GM23338 (cell line): Measurements from ENCODE around the gene DNMT1. TPM values are rescaled to one million over a fixed set of nuclear protein-coding genes. Genes with fewer than 3 reads are reported as not detected.

Source experiments
- ATAC-seq: fragments of 200-7000 bp; cut with Tn5 transposase; 3 replicates; pipeline ENCODE4 v1.9.1; 2020
- DNase-seq: peaks from one replicate; pipeline ENCODE4 v3.0.0-alpha.2; 2015; ENCODE audit warnings: low spot score
- H2AFZ ChIP-seq: fragments of 200-600 bp; sonication (generic); 2 replicates; pipeline ENCODE4 v1.8.0; 2016; ENCODE audit warnings: antibody characterized with exemption, mild to moderate bottlenecking, moderate library complexity
- H3F3A ChIP-seq: fragments of 200-600 bp; sonication (generic); replicated peaks from 2 replicates; pipeline ENCODE4 v1.8.0; 2017; ENCODE audit warnings: antibody characterized with exemption, mixed run types, low read depth
- H3K27ac ChIP-seq: fragments of 200-600 bp; sonication (generic); 2 replicates; pipeline ENCODE4 v1.6.1; 2016; ENCODE audit warnings: low read depth
- H3K27me3 ChIP-seq: fragments of 200-600 bp; sonication (generic); 2 replicates; pipeline ENCODE4 v1.8.0; 2016; ENCODE audit warnings: mild to moderate bottlenecking, mixed run types, moderate library complexity; ENCODE audit not compliant: insufficient read depth
- H3K36me3 ChIP-seq: fragments of 200-600 bp; sonication (generic); 2 replicates; pipeline ENCODE4 v1.8.0; 2016; ENCODE audit warnings: mild to moderate bottlenecking; ENCODE audit not compliant: insufficient read depth
- H3K4me1 ChIP-seq: fragments of 200-600 bp; sonication (generic); 2 replicates; pipeline ENCODE4 v1.8.0; 2016; ENCODE audit warnings: mild to moderate bottlenecking, moderate library complexity; ENCODE audit not compliant: insufficient read depth
- H3K4me2 ChIP-seq: fragments of 200-600 bp; sonication (generic); 2 replicates; pipeline ENCODE4 v1.7.1; 2017; ENCODE audit warnings: mixed run types
- H3K4me3 ChIP-seq: fragments of 200-600 bp; sonication (generic); 2 replicates; pipeline ENCODE4 v1.6.1; 2016; ENCODE audit warnings: mixed run types
- H3K79me2 ChIP-seq: fragments of 200-600 bp; sonication (generic); replicated peaks from 2 replicates; pipeline ENCODE4 v1.8.0; 2017; ENCODE audit warnings: mild to moderate bottlenecking; ENCODE audit not compliant: insufficient read depth
- H3K9me2 ChIP-seq: fragments of 200-600 bp; sonication (generic); 2 replicates; pipeline ENCODE4 v1.8.0; 2017; ENCODE audit not compliant: insufficient read depth
- H4K20me1 ChIP-seq: fragments of 200-600 bp; sonication (generic); replicated peaks from 2 replicates; pipeline ENCODE4 v1.8.0; 2017; ENCODE audit warnings: mild to moderate bottlenecking; ENCODE audit not compliant: insufficient read depth
- H3K27ac Mint-ChIP-seq: 2 replicates; pipeline ENCODE4 v1.8.0; 2020; ENCODE audit warnings: inconsistent platforms, mild to moderate bottlenecking, moderate library complexity, mixed read lengths
- H3K27me3 Mint-ChIP-seq: 3 replicates; pipeline ENCODE4 v1.8.0; 2022; ENCODE audit warnings: low read depth, mild to moderate bottlenecking, moderate library complexity, mixed read lengths, inconsistent platforms; ENCODE audit not compliant: insufficient read depth, poor library complexity
- H3K36me3 Mint-ChIP-seq: 3 replicates; pipeline ENCODE4 v1.8.0; 2021; ENCODE audit warnings: low read depth, mild to moderate bottlenecking, inconsistent platforms, moderate library complexity, mixed read lengths
- H3K4me1 Mint-ChIP-seq: 3 replicates; pipeline ENCODE4 v1.8.0; 2020; ENCODE audit warnings: mild to moderate bottlenecking, inconsistent platforms, mixed read lengths
- H3K4me3 Mint-ChIP-seq: 3 replicates; pipeline ENCODE4 v1.8.0; 2021; ENCODE audit warnings: moderate library complexity, mild to moderate bottlenecking, inconsistent platforms, mixed read lengths
- H3K9me3 Mint-ChIP-seq: 3 replicates; pipeline ENCODE4 v1.8.0; 2020; ENCODE audit warnings: moderate library complexity, mild to moderate bottlenecking, inconsistent platforms, mixed read lengths
- POLR2AphosphoS5 ChIP-seq: IDR thresholded peaks from 2 replicates; pipeline ENCODE4 v1.6.1; 2016; ENCODE audit warnings: antibody characterized with exemption, low read depth
- STAT1 ChIP-seq: IDR thresholded peaks from one replicate; pipeline ENCODE4 v1.6.1; 2016; ENCODE audit warnings: antibody characterized with exemption; ENCODE audit not compliant: unreplicated experiment
- ZNF114 ChIP-seq: fragments of 250-450 bp; sonication (Bioruptor Pico); IDR thresholded peaks from 2 replicates; pipeline ENCODE4 v1.5.0; 2020; ENCODE audit warnings: mild to moderate bottlenecking, moderate library complexity
- ZNF331 ChIP-seq: fragments of 250-450 bp; sonication (Bioruptor Pico); IDR thresholded peaks from 2 replicates; pipeline ENCODE4 v1.5.0; 2020; ENCODE audit warnings: low read depth, mild to moderate bottlenecking, moderate library complexity
- polyA plus RNA-seq: library from polyadenylated mRNA; unstranded; fragments of >200 nt; fragmentation: Nextera tagmentation; extraction: Ambion mirVana; gene quantifications from 2 replicates; pipeline ENCODE4 v1.2.1, GENCODE V29; 2016
- total RNA-seq: library from RNA; depleted of rRNA; stranded (reverse); fragments of >200 nt; shearing (Covaris generic); gene quantifications from 2 replicates; pipeline ENCODE4 v1.2.3, GENCODE V29; 2014
- TF ChIP-seq, protein P1 (sequence below): IDR thresholded peaks from 2 replicates; pipeline ENCODE4 v1.6.1; 2016; ENCODE audit warnings: antibody characterized with exemption
- TF ChIP-seq, protein P2 (sequence below), 2 experiments: fragments of 200-600 bp in 1 of 2; sonication (generic) in 1 of 2; conservative IDR thresholded peaks; 2 replicates each; pipeline versions ENCODE4 v1.5.1 to v1.6.1; 2016 to 2017; ENCODE audit warnings: antibody characterized with exemption in 2 of 2, low read depth in 2 of 2, mild to moderate bottlenecking in 2 of 2, moderate library complexity in 1 of 2
- TF ChIP-seq, protein P3 (sequence below): fragments of 250-450 bp; sonication (Bioruptor Pico); IDR thresholded peaks from 2 replicates; pipeline ENCODE4 v1.5.0; 2020; ENCODE audit warnings: mild to moderate bottlenecking, moderate library complexity
- TF ChIP-seq, protein P4 (sequence below): IDR thresholded peaks from one replicate; pipeline ENCODE4 v1.6.1; 2018; ENCODE audit warnings: antibody characterized with exemption; ENCODE audit not compliant: unreplicated experiment

DNMT1 gene
- total and polyA plus RNA-seq, 2 experiments from 2014 or later: 238 to 589 TPM

DNA sequence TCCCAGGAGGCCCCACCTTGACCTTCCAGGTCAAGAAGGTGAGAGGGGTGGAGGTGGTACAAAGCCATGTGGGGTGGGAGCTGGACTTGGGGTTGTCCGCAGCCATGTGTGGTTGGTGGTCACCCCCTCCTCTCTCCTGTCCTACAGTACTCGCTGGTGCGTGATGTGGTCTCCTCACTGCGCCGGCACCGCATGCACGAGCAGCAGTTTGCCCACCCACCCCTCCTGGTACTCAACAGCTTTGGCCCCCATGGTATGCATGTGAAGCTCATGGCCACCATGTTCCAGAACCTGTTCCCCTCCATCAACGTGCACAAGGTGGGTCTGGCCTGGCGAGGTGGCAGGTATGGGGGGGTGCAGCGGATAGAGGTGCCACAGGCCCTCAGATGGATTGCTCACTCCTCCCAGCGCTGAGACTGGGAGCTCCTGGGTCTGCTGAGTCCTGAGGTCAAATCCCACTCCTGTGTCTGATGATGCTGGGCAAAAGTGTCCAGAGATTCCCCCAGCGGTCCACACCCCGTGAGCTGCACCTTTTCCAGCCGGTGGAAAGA is 86.9 kb downstream of the DNMT1 start:
- H3K36me3 ChIP-seq: peaks cover 28% of the 10 kb centered on the region
- H3K79me2 ChIP-seq: peaks cover 24% of the 10 kb centered on the region
- H3K4me2 ChIP-seq: no peak overlapping the region
- peaks cover 18% of the 10 kb centered on the region for H3K4me1 Mint-ChIP-seq
- ATAC-seq (no peak), DNase-seq (no peak)
- H3K4me1 ChIP-seq: peaks cover 7% of the 10 kb centered on the region; the same call in 1 of the 2 replicates
- peak overlapping the region; percentile 96 for H3K4me3 Mint-ChIP-seq
- TF ChIP-seq, protein P1, sequence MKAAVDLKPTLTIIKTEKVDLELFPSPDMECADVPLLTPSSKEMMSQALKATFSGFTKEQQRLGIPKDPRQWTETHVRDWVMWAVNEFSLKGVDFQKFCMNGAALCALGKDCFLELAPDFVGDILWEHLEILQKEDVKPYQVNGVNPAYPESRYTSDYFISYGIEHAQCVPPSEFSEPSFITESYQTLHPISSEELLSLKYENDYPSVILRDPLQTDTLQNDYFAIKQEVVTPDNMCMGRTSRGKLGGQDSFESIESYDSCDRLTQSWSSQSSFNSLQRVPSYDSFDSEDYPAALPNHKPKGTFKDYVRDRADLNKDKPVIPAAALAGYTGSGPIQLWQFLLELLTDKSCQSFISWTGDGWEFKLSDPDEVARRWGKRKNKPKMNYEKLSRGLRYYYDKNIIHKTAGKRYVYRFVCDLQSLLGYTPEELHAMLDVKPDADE: no peak
- TF ChIP-seq, protein P2, sequence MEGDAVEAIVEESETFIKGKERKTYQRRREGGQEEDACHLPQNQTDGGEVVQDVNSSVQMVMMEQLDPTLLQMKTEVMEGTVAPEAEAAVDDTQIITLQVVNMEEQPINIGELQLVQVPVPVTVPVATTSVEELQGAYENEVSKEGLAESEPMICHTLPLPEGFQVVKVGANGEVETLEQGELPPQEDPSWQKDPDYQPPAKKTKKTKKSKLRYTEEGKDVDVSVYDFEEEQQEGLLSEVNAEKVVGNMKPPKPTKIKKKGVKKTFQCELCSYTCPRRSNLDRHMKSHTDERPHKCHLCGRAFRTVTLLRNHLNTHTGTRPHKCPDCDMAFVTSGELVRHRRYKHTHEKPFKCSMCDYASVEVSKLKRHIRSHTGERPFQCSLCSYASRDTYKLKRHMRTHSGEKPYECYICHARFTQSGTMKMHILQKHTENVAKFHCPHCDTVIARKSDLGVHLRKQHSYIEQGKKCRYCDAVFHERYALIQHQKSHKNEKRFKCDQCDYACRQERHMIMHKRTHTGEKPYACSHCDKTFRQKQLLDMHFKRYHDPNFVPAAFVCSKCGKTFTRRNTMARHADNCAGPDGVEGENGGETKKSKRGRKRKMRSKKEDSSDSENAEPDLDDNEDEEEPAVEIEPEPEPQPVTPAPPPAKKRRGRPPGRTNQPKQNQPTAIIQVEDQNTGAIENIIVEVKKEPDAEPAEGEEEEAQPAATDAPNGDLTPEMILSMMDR (conservative IDR thresholded peaks at IDR 0.05; ENCODE audit: low read depth in 2 of 2): no peak
- no peak for TF ChIP-seq POLR2AphosphoS5
- no peak for TF ChIP-seq ZNF331
- TF ChIP-seq, protein P3, sequence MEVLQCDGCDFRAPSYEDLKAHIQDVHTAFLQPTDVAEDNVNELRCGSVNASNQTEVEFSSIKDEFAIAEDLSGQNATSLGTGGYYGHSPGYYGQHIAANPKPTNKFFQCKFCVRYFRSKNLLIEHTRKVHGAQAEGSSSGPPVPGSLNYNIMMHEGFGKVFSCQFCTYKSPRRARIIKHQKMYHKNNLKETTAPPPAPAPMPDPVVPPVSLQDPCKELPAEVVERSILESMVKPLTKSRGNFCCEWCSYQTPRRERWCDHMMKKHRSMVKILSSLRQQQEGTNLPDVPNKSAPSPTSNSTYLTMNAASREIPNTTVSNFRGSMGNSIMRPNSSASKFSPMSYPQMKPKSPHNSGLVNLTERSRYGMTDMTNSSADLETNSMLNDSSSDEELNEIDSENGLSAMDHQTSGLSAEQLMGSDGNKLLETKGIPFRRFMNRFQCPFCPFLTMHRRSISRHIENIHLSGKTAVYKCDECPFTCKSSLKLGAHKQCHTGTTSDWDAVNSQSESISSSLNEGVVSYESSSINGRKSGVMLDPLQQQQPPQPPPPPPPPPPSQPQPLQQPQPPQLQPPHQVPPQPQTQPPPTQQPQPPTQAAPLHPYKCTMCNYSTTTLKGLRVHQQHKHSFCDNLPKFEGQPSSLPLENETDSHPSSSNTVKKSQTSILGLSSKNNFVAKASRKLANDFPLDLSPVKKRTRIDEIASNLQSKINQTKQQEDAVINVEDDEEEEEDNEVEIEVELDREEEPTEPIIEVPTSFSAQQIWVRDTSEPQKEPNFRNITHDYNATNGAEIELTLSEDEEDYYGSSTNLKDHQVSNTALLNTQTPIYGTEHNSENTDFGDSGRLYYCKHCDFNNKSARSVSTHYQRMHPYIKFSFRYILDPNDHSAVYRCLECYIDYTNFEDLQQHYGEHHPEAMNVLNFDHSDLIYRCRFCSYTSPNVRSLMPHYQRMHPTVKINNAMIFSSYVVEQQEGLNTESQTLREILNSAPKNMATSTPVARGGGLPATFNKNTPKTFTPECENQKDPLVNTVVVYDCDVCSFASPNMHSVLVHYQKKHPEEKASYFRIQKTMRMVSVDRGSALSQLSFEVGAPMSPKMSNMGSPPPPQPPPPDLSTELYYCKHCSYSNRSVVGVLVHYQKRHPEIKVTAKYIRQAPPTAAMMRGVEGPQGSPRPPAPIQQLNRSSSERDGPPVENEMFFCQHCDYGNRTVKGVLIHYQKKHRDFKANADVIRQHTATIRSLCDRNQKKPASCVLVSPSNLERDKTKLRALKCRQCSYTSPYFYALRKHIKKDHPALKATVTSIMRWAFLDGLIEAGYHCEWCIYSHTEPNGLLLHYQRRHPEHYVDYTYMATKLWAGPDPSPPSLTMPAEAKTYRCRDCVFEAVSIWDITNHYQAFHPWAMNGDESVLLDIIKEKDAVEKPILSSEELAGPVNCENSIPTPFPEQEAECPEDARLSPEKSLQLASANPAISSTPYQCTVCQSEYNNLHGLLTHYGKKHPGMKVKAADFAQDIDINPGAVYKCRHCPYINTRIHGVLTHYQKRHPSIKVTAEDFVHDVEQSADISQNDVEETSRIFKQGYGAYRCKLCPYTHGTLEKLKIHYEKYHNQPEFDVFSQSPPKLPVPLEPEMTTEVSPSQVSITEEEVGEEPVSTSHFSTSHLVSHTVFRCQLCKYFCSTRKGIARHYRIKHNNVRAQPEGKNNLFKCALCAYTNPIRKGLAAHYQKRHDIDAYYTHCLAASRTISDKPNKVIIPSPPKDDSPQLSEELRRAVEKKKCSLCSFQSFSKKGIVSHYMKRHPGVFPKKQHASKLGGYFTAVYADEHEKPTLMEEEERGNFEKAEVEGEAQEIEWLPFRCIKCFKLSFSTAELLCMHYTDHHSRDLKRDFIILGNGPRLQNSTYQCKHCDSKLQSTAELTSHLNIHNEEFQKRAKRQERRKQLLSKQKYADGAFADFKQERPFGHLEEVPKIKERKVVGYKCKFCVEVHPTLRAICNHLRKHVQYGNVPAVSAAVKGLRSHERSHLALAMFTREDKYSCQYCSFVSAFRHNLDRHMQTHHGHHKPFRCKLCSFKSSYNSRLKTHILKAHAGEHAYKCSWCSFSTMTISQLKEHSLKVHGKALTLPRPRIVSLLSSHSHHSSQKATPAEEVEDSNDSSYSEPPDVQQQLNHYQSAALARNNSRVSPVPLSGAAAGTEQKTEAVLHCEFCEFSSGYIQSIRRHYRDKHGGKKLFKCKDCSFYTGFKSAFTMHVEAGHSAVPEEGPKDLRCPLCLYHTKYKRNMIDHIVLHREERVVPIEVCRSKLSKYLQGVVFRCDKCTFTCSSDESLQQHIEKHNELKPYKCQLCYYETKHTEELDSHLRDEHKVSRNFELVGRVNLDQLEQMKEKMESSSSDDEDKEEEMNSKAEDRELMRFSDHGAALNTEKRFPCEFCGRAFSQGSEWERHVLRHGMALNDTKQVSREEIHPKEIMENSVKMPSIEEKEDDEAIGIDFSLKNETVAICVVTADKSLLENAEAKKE (CRISPR knock-in tag): no peak
- no peak for TF ChIP-seq ZNF114
- TF ChIP-seq, protein P4, sequence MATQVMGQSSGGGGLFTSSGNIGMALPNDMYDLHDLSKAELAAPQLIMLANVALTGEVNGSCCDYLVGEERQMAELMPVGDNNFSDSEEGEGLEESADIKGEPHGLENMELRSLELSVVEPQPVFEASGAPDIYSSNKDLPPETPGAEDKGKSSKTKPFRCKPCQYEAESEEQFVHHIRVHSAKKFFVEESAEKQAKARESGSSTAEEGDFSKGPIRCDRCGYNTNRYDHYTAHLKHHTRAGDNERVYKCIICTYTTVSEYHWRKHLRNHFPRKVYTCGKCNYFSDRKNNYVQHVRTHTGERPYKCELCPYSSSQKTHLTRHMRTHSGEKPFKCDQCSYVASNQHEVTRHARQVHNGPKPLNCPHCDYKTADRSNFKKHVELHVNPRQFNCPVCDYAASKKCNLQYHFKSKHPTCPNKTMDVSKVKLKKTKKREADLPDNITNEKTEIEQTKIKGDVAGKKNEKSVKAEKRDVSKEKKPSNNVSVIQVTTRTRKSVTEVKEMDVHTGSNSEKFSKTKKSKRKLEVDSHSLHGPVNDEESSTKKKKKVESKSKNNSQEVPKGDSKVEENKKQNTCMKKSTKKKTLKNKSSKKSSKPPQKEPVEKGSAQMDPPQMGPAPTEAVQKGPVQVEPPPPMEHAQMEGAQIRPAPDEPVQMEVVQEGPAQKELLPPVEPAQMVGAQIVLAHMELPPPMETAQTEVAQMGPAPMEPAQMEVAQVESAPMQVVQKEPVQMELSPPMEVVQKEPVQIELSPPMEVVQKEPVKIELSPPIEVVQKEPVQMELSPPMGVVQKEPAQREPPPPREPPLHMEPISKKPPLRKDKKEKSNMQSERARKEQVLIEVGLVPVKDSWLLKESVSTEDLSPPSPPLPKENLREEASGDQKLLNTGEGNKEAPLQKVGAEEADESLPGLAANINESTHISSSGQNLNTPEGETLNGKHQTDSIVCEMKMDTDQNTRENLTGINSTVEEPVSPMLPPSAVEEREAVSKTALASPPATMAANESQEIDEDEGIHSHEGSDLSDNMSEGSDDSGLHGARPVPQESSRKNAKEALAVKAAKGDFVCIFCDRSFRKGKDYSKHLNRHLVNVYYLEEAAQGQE: no peak
- no peak for TF ChIP-seq STAT1
- H3K27ac ChIP-seq: no peak overlapping the region
- no peaks in the 10 kb centered on the region for H3K9me2 ChIP-seq
- 0 out of 2 replicates have a peak, but pooled peaks cover 7% of the 10 kb centered on the region for H4K20me1 ChIP-seq
- no peak overlapping the region for H3K27ac Mint-ChIP-seq
- H3K27me3 ChIP-seq: no peaks in the 10 kb centered on the region
- no peaks in the 10 kb centered on the region for H3K9me3 Mint-ChIP-seq
- H3K36me3 Mint-ChIP-seq: peaks cover 57% of the 10 kb centered on the region
- H3F3A ChIP-seq: peaks cover 46% of the 10 kb centered on the region
- peaks cover 27% of the 10 kb centered on the region for H3K27me3 Mint-ChIP-seq
- H2AFZ ChIP-seq: no peak overlapping the region
- H3K4me3 ChIP-seq: peak overlapping the region; percentile 98; the same call in 1 of the 2 replicates
